Activated CD4-positive, alpha-beta T cell treated with anti-CD3 and anti-CD28 coated beads, Interleukin-10, Interleukin-2, amounts not matched to agents 100 ng/mL and 50 ng/mL, durations not matched to agents 16 hours and 8 hours (primary cell): Measurements from ENCODE around the gene NUDT9.
"Not testable (repeated sequence)": the region's sequence is repeated elsewhere in the genome, so short reads cannot be mapped to it uniquely, and the experiment has no call there.

Source experiments
- DNase-seq: peaks from one replicate; pipeline ENCODE4 v3.0.0-alpha.2; 2020

NUDT9 gene

GRCh38 chr4:87422104-87423052 lies at the start of gene NUDT9:
NUDT9 (plus strand) TSS chr4:87422573; CDS start chr4:87422906, 333 bp downstream.
- DNase-seq, result peak; percentile 91

- DNase-seq, result peak; percentile 27
Observed at GRCh38 chr4:87375719-87376291, 46.6 kb upstream of the NUDT9 start.

- no peak for DNase-seq
Observed at GRCh38 chr4:87377816-87378215, 44.6 kb upstream of the NUDT9 start.

- DNase-seq, result no peak
Observed at GRCh38 chr4:87382116-87382515, 40.3 kb upstream of the NUDT9 start.

GRCh38 chr4:87382931-87383330 lies 39.4 kb upstream of the NUDT9 start:
- no peak for DNase-seq

GRCh38 chr4:87384466-87385132 lies 37.8 kb upstream of the NUDT9 start:
- not testable (repeated sequence) for DNase-seq

- no peak for DNase-seq
Observed at GRCh38 chr4:87387237-87387636, 35.1 kb upstream of the NUDT9 start.

- no peak for DNase-seq
Observed at GRCh38 chr4:87388901-87389300, 33.5 kb upstream of the NUDT9 start.

GRCh38 chr4:87390055-87390454 lies 32.3 kb upstream of the NUDT9 start:
- DNase-seq, result not testable (repeated sequence)

- DNase-seq, result no peak
Observed at GRCh38 chr4:87390551-87390890, 31.9 kb upstream of the NUDT9 start.

- DNase-seq, result peak; percentile 91
Observed at GRCh38 chr4:87390891-87391575, 31.3 kb upstream of the NUDT9 start, which contains the start of gene HSD17B11. HSD17B11 (minus strand) TSS chr4:87391188; CDS start chr4:87391070, 118 bp downstream.

GRCh38 chr4:87391576-87392054 lies 30.8 kb upstream of the NUDT9 start:
- DNase-seq, result no peak

- no peak for DNase-seq
Observed at GRCh38 chr4:87392183-87392582, 30.2 kb upstream of the NUDT9 start.

- DNase-seq, result not testable (repeated sequence)
Observed at GRCh38 chr4:87395073-87395472, 27.3 kb upstream of the NUDT9 start.

- DNase-seq, result not testable (repeated sequence)
Observed at GRCh38 chr4:87395851-87396250, 26.5 kb upstream of the NUDT9 start.

- DNase-seq, result no peak
Observed at GRCh38 chr4:87399148-87399547, 23.2 kb upstream of the NUDT9 start.

GRCh38 chr4:87399954-87400353 lies 22.4 kb upstream of the NUDT9 start:
- DNase-seq, result no peak

GRCh38 chr4:87403732-87404131 lies 18.6 kb upstream of the NUDT9 start:
- DNase-seq, result not testable (repeated sequence)

- no peak for DNase-seq
Observed at GRCh38 chr4:87405211-87405820, 17.1 kb upstream of the NUDT9 start.

GRCh38 chr4:87406462-87406861 lies 15.9 kb upstream of the NUDT9 start:
- DNase-seq, result no peak

GRCh38 chr4:87406902-87407301 lies 15.5 kb upstream of the NUDT9 start:
- DNase-seq, result not testable (repeated sequence)

GRCh38 chr4:87409420-87409939 lies 12.9 kb upstream of the NUDT9 start:
- no peak for DNase-seq
